GM19397 (cell line): ENCODE measurements around the gene NUAK2.
"Not testable (repeated sequence)": the region's sequence is repeated elsewhere in the genome, so short reads cannot be mapped to it uniquely, and the experiment has no call there.

Source experiments
- ATAC-seq: cut with Tn5 transposase; IDR thresholded peaks from one replicate; pipeline ENCODE4 v1.9.1; 2021; ENCODE audit warnings: mild to moderate bottlenecking, moderate library complexity; ENCODE audit not compliant: unreplicated experiment

NUAK2 gene

DNA sequence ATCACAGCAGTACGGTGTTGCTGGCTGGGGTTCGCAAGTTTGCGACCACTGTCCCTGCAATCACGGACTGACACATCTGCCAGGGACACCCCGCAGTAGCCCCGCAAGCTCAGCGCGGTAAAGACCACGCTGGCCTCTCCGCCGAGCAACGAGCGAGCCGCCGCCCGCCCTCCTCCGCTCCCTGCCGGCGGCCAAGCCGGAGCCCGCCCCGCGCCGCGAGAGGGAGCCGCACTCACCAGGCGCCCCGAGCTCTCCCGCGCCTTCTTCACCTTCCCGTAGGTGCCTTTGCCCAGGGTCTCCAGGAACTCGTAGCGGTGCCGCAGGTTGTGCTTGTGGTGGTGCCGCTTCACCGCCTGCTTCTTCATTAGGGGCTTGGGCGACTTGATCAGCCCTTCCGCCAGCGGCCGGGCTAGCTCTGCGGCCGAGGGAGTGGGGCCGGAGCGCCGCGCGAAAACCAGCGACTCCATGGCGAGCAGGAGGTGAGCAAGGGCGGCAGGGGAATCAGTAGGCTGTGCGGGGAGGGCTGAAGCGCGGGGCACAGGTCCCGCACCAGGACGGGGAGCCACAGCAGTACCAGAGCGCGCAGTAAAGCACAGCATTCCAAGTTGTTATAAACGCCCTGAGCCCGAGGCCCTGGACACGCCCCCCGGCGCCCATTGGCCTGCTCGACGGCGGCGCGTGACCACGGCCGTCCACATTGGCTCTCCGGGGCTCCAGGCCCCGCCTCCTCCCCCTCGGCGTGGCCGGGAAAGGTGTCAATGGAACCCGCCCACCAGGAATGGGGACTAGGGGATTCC is at the start of gene NUAK2:
TSS of gene NUAK2 (minus strand) at position 584 of the 797 bp plus-strand sequence. CDS start at position 467, 117 bp downstream.
- no peak for ATAC-seq

DNA sequence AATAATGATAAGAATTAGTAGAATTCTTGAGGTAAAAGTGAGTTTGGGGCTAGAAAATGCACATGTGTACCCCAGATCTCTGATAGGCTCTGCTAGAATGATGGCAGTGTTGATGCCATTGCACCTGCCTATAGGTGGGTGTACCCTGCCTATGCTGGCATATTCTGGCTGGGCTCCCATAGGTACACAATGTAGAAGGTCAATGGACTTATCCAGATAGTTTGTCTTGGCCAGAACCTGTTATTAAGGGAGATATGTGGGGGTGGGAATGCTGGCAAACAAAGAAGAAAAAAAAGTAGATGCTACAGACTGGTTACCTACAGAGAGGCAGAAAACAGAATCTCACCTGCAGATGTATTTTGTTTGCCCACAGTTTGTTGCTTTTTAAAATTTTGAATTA is 49.2 kb upstream of the NUAK2 start:
- no peak for ATAC-seq

DNA sequence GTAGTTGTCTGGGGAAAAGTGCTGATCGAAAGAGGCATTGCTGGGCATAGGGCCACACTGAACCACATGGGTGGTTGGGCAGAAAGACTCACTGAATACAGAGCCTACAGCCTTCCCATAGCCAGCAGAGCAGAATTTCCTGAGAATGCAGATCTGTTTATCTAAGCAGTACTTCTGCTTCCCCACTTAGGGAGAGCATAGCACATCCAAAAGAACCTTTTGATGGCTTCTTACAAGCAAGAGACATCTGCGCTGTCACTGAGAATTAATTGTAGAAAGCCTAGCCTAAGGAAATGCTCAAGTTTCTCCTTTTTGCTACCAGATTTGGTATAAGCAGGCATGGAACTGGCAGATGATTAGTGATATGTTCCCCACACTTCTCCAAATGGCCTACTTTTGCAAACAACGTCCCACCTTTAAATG is 48.2 kb upstream of the NUAK2 start:
- ATAC-seq, result no peak

DNA sequence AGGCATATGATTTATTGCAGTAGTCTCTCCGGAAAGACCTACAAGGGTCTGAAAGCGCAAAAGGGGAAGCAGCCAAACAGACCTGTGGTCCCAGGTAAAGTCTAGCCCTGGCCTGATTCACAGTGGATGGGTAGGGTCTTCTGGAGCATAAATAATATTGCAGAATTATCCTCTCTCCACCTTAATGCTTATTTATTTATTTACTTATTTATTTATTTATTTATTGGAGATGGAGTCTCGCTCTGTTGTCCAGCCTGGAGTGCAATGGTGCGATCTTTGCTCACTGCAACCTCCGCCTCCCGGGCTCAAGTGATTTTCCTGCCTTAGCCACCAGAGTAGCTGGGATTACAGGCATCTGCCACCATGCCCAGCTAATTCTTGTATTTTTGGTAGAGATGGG is 46.9 kb upstream of the NUAK2 start:
- ATAC-seq, result no peak

DNA sequence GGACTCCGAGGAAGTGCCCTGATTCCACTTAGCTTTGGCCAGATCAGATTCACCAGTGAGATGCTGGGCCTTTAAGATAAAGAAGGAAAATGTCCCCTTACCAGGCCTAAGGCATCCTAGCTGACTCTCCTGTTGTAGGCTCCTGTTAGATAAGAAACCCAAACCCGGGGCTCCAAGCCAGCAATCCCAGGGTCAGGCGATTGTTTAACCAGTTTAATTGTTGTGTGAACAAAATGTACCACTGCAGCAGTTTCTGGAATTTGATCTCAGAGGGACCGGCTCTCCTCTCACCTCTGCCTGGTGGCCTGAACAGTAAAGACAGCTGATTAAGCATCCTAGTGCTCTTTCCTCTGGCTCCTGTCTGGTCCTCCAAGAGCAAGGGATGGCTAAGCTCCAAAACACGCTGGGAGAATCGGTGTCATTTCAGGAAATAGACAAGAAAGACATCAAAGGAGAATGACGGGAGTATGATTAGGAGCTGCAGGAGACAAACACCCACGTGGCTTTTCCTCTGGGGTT is 44.5 kb upstream of the NUAK2 start:
- ATAC-seq, result no peak

DNA sequence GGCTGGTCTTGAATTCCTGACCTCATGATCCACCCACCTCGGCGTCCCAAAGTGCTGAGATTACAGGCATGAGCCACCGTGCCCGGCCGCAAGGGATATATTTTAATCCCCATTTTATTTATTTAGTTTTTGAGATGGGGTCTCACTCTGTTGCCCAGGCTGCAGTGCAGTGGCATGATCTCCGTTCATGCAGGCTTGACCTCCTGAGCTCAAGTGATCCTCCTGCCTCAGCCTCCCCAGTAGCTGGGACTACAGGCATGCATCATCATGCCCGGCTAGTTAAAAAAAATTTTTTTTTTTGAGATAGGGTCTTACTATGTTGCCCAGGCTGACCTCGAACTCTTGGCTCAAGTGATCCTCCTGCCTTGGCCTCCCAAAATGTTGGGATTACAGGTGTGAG is 43.5 kb upstream of the NUAK2 start:
- ATAC-seq, result not testable (repeated sequence)

DNA sequence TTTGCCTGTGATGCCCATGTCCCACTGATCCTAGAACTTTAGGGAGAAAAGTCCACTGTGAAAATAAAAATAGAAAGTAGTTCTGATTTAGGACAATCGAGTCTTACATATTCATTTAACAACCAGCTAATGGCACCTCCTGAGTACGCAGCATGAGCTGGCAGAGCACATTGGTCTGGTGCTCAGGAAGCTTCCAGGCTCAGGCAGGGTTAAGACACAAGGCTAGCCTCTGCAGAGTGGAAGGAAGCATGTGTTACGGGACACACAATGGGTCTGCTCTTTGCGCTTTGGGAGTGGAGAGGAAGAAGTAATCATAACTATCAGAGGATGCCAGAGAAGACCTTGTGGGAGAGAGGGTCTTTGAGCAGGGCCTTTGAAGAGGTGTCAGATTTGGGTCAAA is 39.3 kb upstream of the NUAK2 start:
- ATAC-seq, result no peak

DNA sequence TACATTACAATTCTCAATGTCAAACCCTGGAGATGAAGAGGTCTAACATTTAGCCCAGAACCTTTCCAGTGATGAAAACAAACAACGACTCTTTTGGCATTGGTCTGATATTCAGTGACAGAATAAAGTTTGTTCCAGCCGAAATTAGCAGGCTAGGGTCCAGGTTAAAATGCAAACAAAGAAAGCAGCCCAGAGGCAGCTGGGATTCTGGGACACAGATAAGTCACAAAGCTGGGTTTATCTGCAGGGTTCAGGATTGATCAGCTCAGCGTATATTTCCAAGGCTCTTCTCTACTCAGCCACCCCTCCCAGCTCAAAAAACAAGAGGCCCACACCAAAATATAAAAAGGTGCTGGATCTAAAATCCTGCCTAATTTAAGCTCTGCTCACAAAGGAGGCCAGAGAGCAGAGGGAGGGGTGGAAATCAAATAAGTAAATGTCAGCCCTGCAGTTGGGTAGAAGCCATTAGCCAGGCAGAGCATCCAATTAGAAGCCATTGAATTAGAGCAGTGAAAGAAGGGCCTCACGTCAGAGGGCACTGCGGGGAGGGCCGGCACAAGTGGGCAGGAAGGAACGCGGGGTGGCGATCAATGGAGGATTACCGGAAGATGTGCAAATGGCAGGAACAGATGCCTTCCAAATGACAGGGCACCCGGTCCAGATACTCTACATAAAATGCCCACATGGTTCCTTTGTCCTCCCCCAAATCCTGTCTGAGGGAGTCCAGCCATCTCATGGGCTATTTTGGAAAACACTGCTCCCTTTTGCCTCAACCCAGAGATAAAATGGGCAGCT is 38.4 kb upstream of the NUAK2 start:
- no peak for ATAC-seq

DNA sequence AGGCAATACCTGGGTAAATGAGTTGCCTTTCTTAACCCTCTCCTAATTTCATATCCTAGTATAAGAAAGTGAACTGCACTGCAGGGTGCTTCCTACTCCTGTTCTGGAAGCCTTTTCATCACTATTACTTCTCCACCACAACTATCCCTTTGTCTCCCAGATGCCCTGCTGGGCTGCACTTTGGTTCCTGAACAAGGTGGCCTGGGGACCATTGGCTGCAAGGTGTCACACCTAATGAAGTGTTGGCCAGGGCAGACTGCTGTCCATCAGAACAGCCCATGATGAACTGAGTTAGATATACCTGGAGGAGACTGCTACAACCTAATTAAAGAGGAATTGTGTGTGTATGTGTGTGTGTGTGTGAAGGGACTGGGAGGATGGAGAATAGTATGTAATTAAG is 37.0 kb upstream of the NUAK2 start:
- ATAC-seq, result no peak

DNA sequence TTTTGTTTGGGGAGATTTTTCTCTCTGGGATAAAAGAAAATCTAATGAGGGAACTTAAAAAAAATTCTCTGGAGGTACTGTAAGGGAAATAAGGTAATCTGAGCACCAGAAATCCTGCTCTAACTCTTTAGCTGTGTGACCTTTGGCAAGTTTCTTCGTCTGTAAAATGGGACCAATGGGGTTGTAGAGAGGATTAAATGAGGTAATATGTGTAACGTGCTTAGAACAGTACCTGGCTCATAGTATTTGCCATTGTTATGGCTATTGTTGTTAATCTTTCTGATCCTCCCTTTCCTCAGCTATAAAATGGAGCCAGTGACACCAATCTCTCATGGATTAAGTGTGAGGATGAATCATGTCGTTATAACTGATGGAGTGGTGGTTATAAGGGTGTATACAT is 36.0 kb upstream of the NUAK2 start:
- ATAC-seq, result no peak

DNA sequence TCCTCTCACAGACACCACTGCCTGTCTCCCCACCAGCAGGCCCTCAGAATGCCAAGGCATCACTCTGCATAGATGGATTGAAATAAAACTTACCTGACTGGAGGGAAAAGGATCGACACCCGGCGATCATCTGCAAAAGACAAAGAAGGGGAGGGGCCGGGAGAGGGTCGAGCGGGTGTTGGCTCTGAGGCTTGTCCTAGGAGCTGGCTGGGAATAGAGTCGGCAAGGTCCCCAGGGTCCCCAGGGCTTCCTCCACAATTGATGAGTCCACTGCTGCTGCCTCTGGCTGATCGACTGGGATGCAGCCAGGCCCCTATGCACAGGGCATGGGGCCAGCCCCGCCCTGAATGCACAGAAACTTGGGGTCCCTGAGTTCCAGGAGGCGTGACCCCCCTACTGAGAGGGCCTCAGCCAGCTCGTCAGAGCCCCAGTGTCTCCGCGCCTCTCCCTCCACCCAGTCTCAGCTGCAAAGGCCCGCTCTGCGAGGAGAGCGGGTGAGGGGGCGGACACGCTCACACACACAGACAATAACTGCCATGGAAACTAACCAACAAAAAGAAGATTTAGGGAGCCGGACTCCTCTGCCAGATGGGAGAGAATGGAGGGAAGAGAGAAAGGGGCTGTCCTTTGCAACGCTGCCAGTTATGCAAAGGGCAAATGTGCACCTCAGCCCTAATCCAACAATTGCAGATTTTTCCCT is 35.0 kb upstream of the NUAK2 start, which contains the start of gene KLHDC8A:
TSS of gene KLHDC8A (minus strand) at position 483 of the 700 bp plus-strand sequence. CDS start 13,318 bp downstream, outside the sequence.
- ATAC-seq, result no peak

DNA sequence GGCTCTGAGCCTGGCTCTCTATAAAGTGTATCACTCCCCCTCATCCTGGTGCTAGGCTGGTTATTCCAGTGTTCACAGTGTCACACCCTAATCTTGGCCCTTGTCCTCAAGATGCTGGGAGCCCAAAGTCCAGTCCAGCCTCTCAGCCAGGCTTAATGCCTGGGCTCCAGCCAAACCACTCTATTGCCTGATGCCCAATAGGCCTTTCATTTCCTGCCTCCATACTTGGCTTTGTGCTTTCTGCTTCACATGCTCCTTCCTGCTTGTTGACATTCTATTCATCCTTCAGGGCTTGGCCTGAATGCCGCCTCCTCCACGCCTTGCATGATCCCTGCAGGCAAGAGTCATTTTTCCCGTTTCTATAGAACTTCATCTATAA is 33.5 kb upstream of the NUAK2 start:
- ATAC-seq, result no peak

DNA sequence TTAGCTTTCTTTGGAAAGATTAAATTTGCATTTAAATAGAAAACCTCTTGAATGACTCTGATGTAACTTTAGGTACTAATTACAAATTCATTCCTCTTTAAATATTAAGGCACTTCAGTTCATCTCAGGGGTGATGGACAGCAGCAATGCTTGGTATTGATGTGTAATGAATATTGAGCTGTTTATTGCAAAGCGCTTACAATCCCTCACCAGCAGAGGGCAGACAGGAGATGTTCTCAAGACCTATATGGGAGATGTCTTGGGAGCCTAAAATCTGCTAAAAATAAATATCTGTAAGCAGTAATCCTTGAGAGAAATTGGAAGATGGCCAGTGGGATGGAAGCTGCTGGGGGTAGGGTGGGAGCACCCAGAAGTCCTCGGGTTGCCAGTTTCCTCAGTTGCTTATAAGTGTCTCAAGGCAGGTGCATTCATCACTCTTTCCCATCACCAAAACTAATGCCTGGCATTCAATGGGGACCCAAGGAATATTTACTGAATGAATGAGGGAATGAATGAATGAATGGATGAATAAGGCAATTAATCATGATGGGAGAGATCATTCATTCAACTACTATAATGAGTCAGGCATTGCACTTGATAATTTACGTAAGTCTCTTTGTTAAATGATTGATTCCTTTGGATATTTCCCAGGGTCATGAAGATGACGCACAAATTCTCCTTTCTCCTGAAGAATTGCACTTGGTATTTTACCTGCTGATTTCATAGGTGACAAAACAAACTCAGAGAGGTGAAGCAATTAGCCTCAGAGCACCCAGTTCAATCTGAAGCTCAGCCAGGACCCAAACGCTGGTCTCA is 32.9 kb upstream of the NUAK2 start:
- no peak for ATAC-seq

DNA sequence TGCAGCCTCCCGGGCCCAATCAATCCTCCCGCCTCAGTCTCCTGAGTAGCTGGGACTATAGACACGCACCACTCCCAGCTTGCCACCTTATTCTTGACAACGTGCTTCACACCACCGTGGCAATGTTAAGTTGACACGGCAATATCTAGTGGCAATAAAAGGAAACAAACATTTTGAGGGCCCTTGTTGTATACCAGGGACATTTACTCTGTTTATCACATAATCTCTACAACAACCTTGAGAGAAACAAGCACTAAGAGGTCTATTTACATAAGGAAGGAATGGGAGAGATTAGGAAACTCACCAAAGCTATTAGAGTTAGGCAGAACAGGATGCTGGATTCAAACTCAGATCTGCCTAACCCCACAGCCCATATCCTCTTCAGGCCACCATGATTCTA is 32.1 kb upstream of the NUAK2 start:
- ATAC-seq, result no peak

DNA sequence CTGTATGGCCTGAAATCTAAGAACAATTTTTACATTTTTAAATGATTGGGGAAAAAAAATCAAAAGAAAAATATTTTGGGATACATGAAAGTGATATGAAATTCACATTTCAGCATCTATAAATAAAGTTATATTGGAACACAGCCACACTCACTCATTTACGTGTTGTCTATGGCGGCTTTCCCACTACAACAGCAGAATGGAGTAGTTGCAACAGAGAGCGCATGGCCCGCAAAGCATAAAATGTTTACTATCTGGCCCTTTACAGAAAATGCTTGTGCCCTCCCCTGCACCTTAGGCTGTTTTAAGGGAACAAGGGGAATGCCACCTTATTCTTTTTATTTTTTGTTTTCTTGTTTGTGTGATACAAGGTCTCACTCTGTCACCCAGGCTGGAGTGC is 31.6 kb upstream of the NUAK2 start:
- no peak for ATAC-seq

DNA sequence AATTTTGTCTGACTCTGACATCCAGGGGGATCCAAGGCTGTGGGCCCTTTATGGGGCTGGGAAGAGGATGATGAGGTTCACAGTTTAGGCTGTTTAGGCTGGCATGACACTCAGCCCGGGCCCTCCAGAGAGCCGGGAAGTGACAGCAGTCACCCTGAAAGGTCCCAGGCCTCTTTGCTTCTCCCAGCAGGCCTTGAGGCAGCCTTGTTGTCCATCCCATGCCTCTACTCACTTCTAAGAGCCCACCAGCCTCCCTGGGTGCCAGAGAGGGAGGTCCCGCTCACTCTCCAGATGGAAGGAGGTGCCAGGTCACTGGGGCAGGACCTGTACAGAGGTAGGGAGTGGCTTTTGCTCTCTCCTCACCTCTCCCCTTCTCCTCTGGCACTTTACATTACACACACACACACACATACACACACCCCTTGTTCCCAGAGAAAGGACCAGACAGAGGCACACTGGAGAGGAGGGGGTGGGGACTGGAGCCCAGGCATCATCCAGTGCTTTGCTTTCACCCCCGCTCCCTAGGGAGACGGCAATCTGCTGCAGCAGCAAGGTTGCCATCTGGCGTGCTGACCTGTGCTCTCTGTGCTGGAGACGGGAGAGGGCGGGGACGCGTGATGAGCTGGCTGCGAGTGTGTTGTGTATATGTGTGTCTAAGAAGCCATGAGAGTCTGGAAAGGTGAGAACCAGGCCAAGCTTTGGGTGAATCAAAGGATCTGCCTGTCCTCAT is 30.6 kb upstream of the NUAK2 start:
- no peak for ATAC-seq

DNA sequence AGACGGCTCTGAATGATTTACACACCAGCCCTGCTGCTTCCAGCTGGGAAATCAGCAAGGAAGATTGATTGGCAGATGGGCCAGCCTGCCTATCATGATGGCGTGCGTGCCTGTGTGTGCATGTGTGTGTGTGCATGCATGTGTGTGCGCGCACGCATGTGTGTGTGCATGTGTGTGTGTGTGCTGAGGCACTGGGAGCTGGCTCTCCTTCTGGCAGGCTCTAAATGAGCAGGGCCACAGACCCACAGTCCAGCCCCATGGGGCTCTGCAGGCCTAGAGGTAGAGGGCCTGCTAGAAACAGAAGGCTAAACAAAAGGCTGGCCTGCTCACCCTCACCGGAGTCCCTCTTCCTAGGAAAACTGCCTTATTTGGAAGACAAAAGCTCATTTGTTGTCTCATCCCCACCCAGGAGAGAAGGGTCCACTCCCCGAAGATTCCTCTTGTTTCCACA is 29.2 kb upstream of the NUAK2 start:
- no peak for ATAC-seq

DNA sequence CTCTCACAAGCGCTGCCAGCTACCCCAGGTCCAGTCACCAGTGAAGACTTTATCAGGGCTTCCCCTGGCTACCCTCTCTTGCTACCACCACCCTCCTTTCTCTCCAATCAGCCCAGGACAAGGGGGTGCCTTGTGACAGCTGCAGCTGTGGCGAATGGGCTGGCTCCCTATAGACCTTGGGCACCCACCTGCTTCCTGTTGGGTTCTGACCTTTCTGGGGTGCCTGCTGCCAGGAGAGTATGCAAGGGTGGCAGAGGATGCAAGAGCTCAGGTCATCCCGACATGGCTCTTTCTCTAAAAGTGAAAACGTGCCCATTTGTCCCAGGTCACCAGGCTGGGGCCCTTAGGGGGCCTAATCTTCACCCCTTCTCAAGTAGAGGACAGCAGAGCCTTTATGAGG is 28.6 kb upstream of the NUAK2 start:
- ATAC-seq, result no peak

DNA sequence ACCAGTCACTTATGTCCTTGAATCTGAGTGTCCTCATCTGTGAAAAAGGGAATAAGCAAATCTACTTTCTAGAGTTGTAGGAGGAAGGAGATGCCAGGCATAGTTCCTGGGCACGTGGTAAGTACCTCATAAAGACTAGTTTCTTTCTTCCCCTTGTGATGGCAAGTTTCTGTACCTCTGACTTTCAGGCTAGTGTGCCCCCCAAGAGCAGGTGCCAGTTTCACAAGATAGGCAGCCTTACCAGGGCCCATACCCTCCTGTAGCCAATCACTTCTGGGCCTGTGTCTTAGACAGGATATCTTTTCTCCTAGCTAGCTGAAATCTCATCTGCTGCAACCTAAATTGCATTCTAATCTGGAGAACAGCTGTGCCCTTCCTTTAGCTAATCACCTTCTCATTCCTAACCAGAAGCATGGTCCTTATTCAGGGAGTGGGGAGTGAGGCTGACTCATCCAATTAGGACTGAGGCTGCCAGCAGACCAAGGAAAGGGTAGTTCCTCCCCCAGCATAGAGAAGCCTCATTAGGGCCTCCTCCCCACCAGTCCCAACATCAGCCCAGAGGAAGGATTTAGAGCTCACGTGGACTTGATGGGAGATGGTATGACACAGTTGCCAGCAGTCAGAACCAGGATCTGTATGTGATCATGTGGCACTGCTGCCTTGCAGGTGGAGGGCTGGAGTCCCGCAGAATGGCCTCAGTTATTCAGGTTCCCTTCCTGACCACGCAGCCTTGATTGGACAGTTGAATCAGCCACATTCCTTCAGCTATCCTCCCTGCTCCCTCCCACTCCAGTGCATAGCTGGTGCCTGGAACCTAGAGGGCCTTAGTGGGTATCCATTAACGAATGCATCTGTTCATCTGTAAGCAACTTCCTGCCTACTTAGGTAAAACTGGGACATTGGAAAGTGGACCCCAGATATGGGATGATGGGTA is 27.3 kb upstream of the NUAK2 start:
- ATAC-seq, result no peak
